K562 (cell line): Measurements from ENCODE around the gene KMT2E. TPM values are rescaled to one million over a fixed set of nuclear protein-coding genes. Genes with fewer than 3 reads are reported as not detected.

ENCODE experiments used
- ARID1B ChIP-seq: fragments of 450-650 bp; IDR thresholded peaks from 2 replicates; pipeline ENCODE4 v1.6.1; 2016; ENCODE audit warnings: antibody characterized with exemption, mild to moderate bottlenecking, inconsistent platforms
- ATF4 ChIP-seq: fragments of 450-650 bp; formaldehyde crosslinking; IDR thresholded peaks from 2 replicates; pipeline ENCODE4 v1.4.0; 2022; ENCODE audit warnings: mild to moderate bottlenecking, moderate library complexity
- CCNT2 ChIP-seq: IDR thresholded peaks from 2 replicates; pipeline ENCODE4 v1.6.1; 2011; ENCODE audit warnings: borderline replicate concordance, low read depth, mild to moderate bottlenecking, moderate library complexity, mixed read lengths, low read length; ENCODE audit not compliant: insufficient read length; ENCODE audit errors: extremely low read depth
- CEBPG ChIP-seq, 3 experiments: fragments of 200-800 bp in 1 of 3; sonication (Bioruptor generic) in 1 of 3; sonication (generic) in 1 of 3; formaldehyde crosslinking in 1 of 3; IDR thresholded peaks in 2 of 3; conservative IDR thresholded peaks in 1 of 3; 2 replicates each; pipeline versions ENCODE4 v1.6.1 to v1.8.0; 2016 to 2022; ENCODE audit warnings: missing compliant biosample characterization in 2 of 3, missing genetic modification characterization in 2 of 3, mild to moderate bottlenecking in 1 of 3, missing genetic modification reagents in 1 of 3
- CREB3 ChIP-seq: fragments of 450-650 bp; conservative IDR thresholded peaks from 2 replicates; pipeline ENCODE4 v1.6.1; 2016; ENCODE audit warnings: missing genetic modification characterization, low read depth, mild to moderate bottlenecking, missing compliant biosample characterization, moderate library complexity
- FOSL1 ChIP-seq: fragments of 200-800 bp; sonication (Bioruptor generic); conservative IDR thresholded peaks from 2 replicates; pipeline ENCODE4 v1.6.1; 2016; ENCODE audit warnings: missing genetic modification characterization, missing compliant biosample characterization
- FOXJ3 ChIP-seq: sonication (generic); formaldehyde crosslinking; IDR thresholded peaks from 2 replicates; pipeline ENCODE4 v1.4.0; 2020; ENCODE audit warnings: mild to moderate bottlenecking, missing genetic modification reagents
- GATAD2A ChIP-seq: fragments of 450-650 bp; IDR thresholded peaks from 2 replicates; pipeline ENCODE4 v1.6.1; 2017
- IRF9 ChIP-seq: fragments of 450-650 bp; IDR thresholded peaks from 2 replicates; pipeline ENCODE4 v1.6.1; 2016; ENCODE audit warnings: missing biosample characterization, missing genetic modification characterization
- JUNB ChIP-seq: fragments of 450-650 bp; formaldehyde crosslinking; conservative IDR thresholded peaks from 2 replicates; pipeline ENCODE4 v1.4.0; 2020; ENCODE audit warnings: mild to moderate bottlenecking
- KAT7 ChIP-seq: sonication (generic); formaldehyde crosslinking; IDR thresholded peaks from 2 replicates; pipeline ENCODE4 v1.8.0; 2022; ENCODE audit warnings: missing genetic modification reagents, mild to moderate bottlenecking, borderline replicate concordance
- MXD1 ChIP-seq: fragments of 250-450 bp; sonication (Bioruptor Pico); IDR thresholded peaks from 2 replicates; pipeline ENCODE4 v1.8.0; 2021; ENCODE audit warnings: borderline replicate concordance, mild to moderate bottlenecking, moderate library complexity; ENCODE audit not compliant: poor library complexity, severe bottlenecking
- NFATC3 ChIP-seq: fragments of 450-650 bp; IDR thresholded peaks from 2 replicates; pipeline ENCODE4 v1.6.1; 2017; ENCODE audit warnings: mild to moderate bottlenecking
- NR1H2 ChIP-seq: sonication (generic); formaldehyde crosslinking; IDR thresholded peaks from 2 replicates; pipeline ENCODE4 v1.4.0; 2020; ENCODE audit warnings: mild to moderate bottlenecking, missing genetic modification reagents
- RBM34 ChIP-seq: fragments of 200-400 bp; formaldehyde crosslinking; IDR thresholded peaks from 2 replicates; pipeline ENCODE4 v1.6.1; 2018; ENCODE audit warnings: low read length, borderline replicate concordance; ENCODE audit not compliant: insufficient read depth
- SMARCC2 ChIP-seq: fragments of 450-650 bp; IDR thresholded peaks from 2 replicates; pipeline ENCODE4 v1.6.1; 2017; ENCODE audit warnings: antibody characterized with exemption, moderate library complexity, mild to moderate bottlenecking, low read depth
- TAF7 ChIP-seq: fragments of 450-650 bp; IDR thresholded peaks from 2 replicates; pipeline ENCODE4 v1.6.1; 2016; ENCODE audit warnings: missing genetic modification characterization, missing compliant biosample characterization
- TBL1XR1 ChIP-seq, 2 experiments: IDR thresholded peaks; 2 replicates each; pipeline ENCODE4 v1.6.1; 2012; ENCODE audit warnings: improper control_type of control experiment in 2 of 2, low read length in 2 of 2, mild to moderate bottlenecking in 1 of 2
- TFE3 ChIP-seq: fragments of 450-650 bp; formaldehyde crosslinking; IDR thresholded peaks from 2 replicates; pipeline ENCODE4 v1.4.0; 2020; ENCODE audit warnings: mild to moderate bottlenecking, mixed read lengths
- ZNF23 ChIP-seq: fragments of 250-450 bp; sonication (Bioruptor Pico); IDR thresholded peaks from 2 replicates; pipeline ENCODE4 v1.4.0; 2020; ENCODE audit warnings: mild to moderate bottlenecking
- ZNF431 ChIP-seq: sonication (generic); formaldehyde crosslinking; IDR thresholded peaks from 2 replicates; pipeline ENCODE4 v1.8.0; 2022; ENCODE audit warnings: mild to moderate bottlenecking, missing genetic modification reagents
- ZNF551 ChIP-seq: fragments of 250-450 bp; sonication (Bioruptor Pico); IDR thresholded peaks from 2 replicates; pipeline ENCODE4 v1.5.0; 2021; ENCODE audit warnings: mild to moderate bottlenecking, moderate library complexity
- ZNF589 ChIP-seq: fragments of 200-800 bp; sonication (Bioruptor generic); IDR thresholded peaks from 2 replicates; pipeline ENCODE4 v1.6.1; 2016; ENCODE audit warnings: low read depth, missing genetic modification characterization, missing compliant biosample characterization
- polyA plus RNA-seq, 8 experiments: library from polyadenylated mRNA; depleted of rRNA in 4 of 8; stranded (reverse) in 5 of 8; unstranded in 3 of 8; fragments of >200 nt; fragmentation: Nextera tagmentation in 2 of 8; fragmentation: Illumina TruSeq in 1 of 8; extraction: Ambion mirVana in 2 of 8; extraction: Trizol in 1 of 8; gene quantifications; 2 replicates each; pipeline versions ENCODE4 v1.2.1 to v1.2.3, GENCODE V29; 2011 to 2014; ENCODE audit warnings: inconsistent platforms in 1 of 8, missing spikeins in 1 of 8
- total RNA-seq, 7 experiments: library from RNA; depleted of rRNA in 6 of 7; stranded (reverse); fragments of >200 nt in 6 of 7; fragmentation: Illumina TruSeq in 2 of 7; extraction: Trizol in 2 of 7; gene quantifications; 2 replicates each; pipeline versions ENCODE4 v1.2.1 to v1.2.3, GENCODE V29; 2011 to 2021; ENCODE audit warnings: low replicate concordance in 1 of 7

KMT2E gene
- total and polyA plus RNA-seq, 9 of the 15 experiments (the other 6 are each of a cell fraction or from before 2014, with no cell fraction given) = 8.9 to 55.3 (median 38.1) TPM

GRCh38 chr7:105015390-105015965 is 1.5 kb downstream of the KMT2E start (continued):
- no peak for TF ChIP-seq TFE3 (CRISPR knock-in tag)
- no peak for TF ChIP-seq FOSL1 (tag)
- no peak for TF ChIP-seq RBM34
- TF ChIP-seq TBL1XR1 (IDR thresholded peaks at IDR 0.05; ENCODE audit: low read length in 2 of 2) = peak in 1 of 2 experiments; percentile 55; a peak in 1 of 4 replicates
- no peak for TF ChIP-seq CEBPG (CRISPR knock-in tag; IDR thresholded peaks at IDR 0.05)
- no peak for TF ChIP-seq CEBPG (tag; conservative IDR thresholded peaks at IDR 0.05 in 1 of 2, IDR thresholded peaks at IDR 0.05 in 1 of 2)
- TF ChIP-seq MXD1 (CRISPR knock-in tag) = no peak
- no peak for TF ChIP-seq ZNF551 (CRISPR knock-in tag)
- no peak for TF ChIP-seq IRF9 (tag)
- TF ChIP-seq KAT7 (CRISPR knock-in tag) = no peak
- TF ChIP-seq ZNF431 = no peak
- 0 out of 2 replicates have a peak, but pooled peaks have one; percentile 24 for TF ChIP-seq NR1H2
- no peak for TF ChIP-seq ARID1B
- TF ChIP-seq JUNB (CRISPR knock-in tag) = no peak
- no peak for TF ChIP-seq GATAD2A
- TF ChIP-seq ZNF589 = 0 out of 2 replicates have a peak, but pooled peaks have one; percentile 39
- no peak for TF ChIP-seq FOXJ3 (CRISPR knock-in tag)
- 0 out of 2 replicates have a peak, but pooled peaks have one; percentile 26 for TF ChIP-seq ATF4
- no peak for TF ChIP-seq CCNT2
- TF ChIP-seq CREB3 = peak; percentile 75; the same call in 1 of the 2 replicates
- peak; percentile 69; the same call in 1 of the 2 replicates for TF ChIP-seq SMARCC2
- TF ChIP-seq TAF7 = 0 out of 2 replicates have a peak, but pooled peaks have one; percentile 45
- no peak for TF ChIP-seq NFATC3
- TF ChIP-seq ZNF23 (CRISPR knock-in tag) = no peak
